GM23248 (cell line): ENCODE results near the gene SS18L1. TPM values are rescaled to one million over a fixed set of nuclear protein-coding genes. Genes with fewer than 3 reads are reported as not detected.

Source experiments
- DNase-seq: peaks from one replicate; pipeline ENCODE4 v3.0.0-alpha.2; 2015
- H2AFZ ChIP-seq: fragments of 200-600 bp; sonication (generic); 2 replicates; pipeline ENCODE4 v1.6.1; 2016; ENCODE audit warnings: antibody characterized with exemption
- H3F3A ChIP-seq: fragments of 200-600 bp; sonication (generic); 2 replicates; pipeline ENCODE4 v1.6.1; 2016; ENCODE audit warnings: mild to moderate bottlenecking, antibody characterized with exemption, mixed run types; ENCODE audit not compliant: insufficient read depth
- H3K27ac ChIP-seq: fragments of 200-600 bp; sonication (generic); 2 replicates; pipeline ENCODE4 v1.5.1; 2016; ENCODE audit warnings: mild to moderate bottlenecking
- H3K27me3 ChIP-seq: fragments of 200-600 bp; sonication (generic); replicated peaks from 2 replicates; pipeline ENCODE4 v1.6.1; 2016; ENCODE audit warnings: mild to moderate bottlenecking; ENCODE audit not compliant: insufficient read depth
- H3K36me3 ChIP-seq: fragments of 200-600 bp; sonication (generic); 2 replicates; pipeline ENCODE4 v1.6.1; 2016; ENCODE audit warnings: low read depth, mild to moderate bottlenecking
- H3K4me1 ChIP-seq: fragments of 200-600 bp; sonication (generic); 2 replicates; pipeline ENCODE4 v1.6.1; 2016; ENCODE audit warnings: mild to moderate bottlenecking; ENCODE audit not compliant: insufficient read depth
- H3K4me2 ChIP-seq: fragments of 200-600 bp; sonication (generic); one replicate; pipeline ENCODE4 v1.6.1; 2016; ENCODE audit warnings: mild to moderate bottlenecking; ENCODE audit not compliant: unreplicated experiment
- H3K4me3 ChIP-seq: fragments of 200-600 bp; sonication (generic); 2 replicates; pipeline ENCODE4 v1.5.1; 2016; ENCODE audit warnings: mild to moderate bottlenecking
- H3K79me2 ChIP-seq: fragments of 200-600 bp; sonication (generic); 2 replicates; pipeline ENCODE4 v1.6.1; 2016; ENCODE audit warnings: mild to moderate bottlenecking; ENCODE audit not compliant: insufficient read depth
- H3K9ac ChIP-seq: fragments of 200-600 bp; sonication (generic); 2 replicates; pipeline ENCODE4 v1.6.1; 2016; ENCODE audit warnings: mild to moderate bottlenecking
- H3K9me2 ChIP-seq: fragments of 200-600 bp; sonication (generic); 2 replicates; pipeline ENCODE4 v1.6.1; 2016; ENCODE audit warnings: mixed run types, mild to moderate bottlenecking, moderate library complexity; ENCODE audit not compliant: insufficient read depth
- H3K9me3 ChIP-seq: fragments of 200-600 bp; sonication (generic); one replicate; pipeline ENCODE4 v1.6.1; 2017; ENCODE audit warnings: low read depth
- H4K20me1 ChIP-seq: fragments of 200-600 bp; sonication (generic); 2 replicates; pipeline ENCODE4 v1.6.0; 2016; ENCODE audit not compliant: insufficient read depth
- EZH2 ChIP-seq: fragments of 200-600 bp; sonication (generic); IDR thresholded peaks from 2 replicates; pipeline ENCODE4 v1.6.1; 2018; ENCODE audit warnings: antibody characterized with exemption, mild to moderate bottlenecking; ENCODE audit not compliant: insufficient read depth, poor library complexity, severe bottlenecking
- EZH2phosphoT487 ChIP-seq: fragments of 200-600 bp; sonication (generic); IDR thresholded peaks from 2 replicates; pipeline ENCODE4 v1.6.1; 2018; ENCODE audit warnings: antibody characterized with exemption, moderate library complexity, mild to moderate bottlenecking, low read depth; ENCODE audit not compliant: insufficient read depth
- WGBS, 2 experiments: methylation state at CpG; one replicate each; pipeline ENCODE4 v1.1.6; 2015 to 2017; ENCODE audit warnings: low lambda C conversion rate in 2 of 2, low coverage in 1 of 2; ENCODE audit errors: missing lambda C conversion rate in 2 of 2; 5-methylcytosine and 5-hydroxymethylcytosine counted together
- in situ Hi-C: fragments of 300-500 bp; cut with MboI; formaldehyde crosslinking; loops from 2 replicates; pipeline ENCODE4 v1.15.0; 2020
- polyA plus RNA-seq: library from polyadenylated mRNA; unstranded; fragments of >200 nt; fragmentation: Nextera tagmentation; extraction: Ambion mirVana; gene quantifications from 2 replicates; pipeline ENCODE4 v1.2.1, GENCODE V29; 2016
- total RNA-seq: library from RNA; depleted of rRNA; stranded (reverse); fragments of >200 nt; shearing (Covaris generic); gene quantifications from 2 replicates; pipeline ENCODE4 v1.2.3, GENCODE V29; 2014

The SS18L1 gene
- total and polyA plus RNA-seq, 2 experiments from 2014 or later, result 2.3 to 8.8 TPM

DNA sequence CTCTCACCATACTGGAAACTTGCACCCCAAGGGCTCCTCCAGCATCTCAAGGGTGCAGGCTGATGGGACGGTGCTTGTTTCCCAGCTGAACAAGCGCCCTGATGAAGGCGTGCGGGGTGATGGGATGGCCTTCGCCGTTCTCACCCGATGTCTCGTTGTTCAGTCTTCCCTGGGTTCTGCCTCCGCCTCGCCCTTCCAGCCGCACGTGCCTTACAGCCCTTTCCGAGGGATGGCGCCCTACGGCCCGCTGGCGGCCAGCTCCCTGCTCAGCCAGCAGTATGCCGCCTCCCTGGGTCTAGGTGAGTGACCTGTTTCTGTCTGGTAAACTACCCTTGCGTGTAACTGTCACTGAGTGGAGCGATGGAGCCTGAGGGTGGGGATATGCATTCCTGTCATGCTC, 17.4 kb upstream of the SS18L1 start:
- H4K20me1 ChIP-seq, result peaks cover 12% of the 10 kb centered on the region; the same call in 1 of the 2 replicates
- H3K4me3 ChIP-seq, result no peak overlapping the region
- TF ChIP-seq EZH2, result no peak
- TF ChIP-seq EZH2phosphoT487, result no peak
- peaks cover 41% of the 10 kb centered on the region for H3K79me2 ChIP-seq
- H3K4me1 ChIP-seq, result peaks cover 11% of the 10 kb centered on the region
- no peak overlapping the region for H3K9ac ChIP-seq
- no peak overlapping the region for H3K27ac ChIP-seq
- H3K4me2 ChIP-seq, result no peak overlapping the region
- H3K9me2 ChIP-seq, result no peaks in the 10 kb centered on the region
- H3F3A ChIP-seq, result 0 out of 2 replicates have a peak, but pooled peaks cover 7% of the 10 kb centered on the region
- in situ Hi-C loops, result no loop called here
- 95% methylated on average over 20 of the region's 20 CpGs for WGBS, 2 experiments
- no peaks in the 10 kb centered on the region for H3K27me3 ChIP-seq
- peaks cover 34% of the 10 kb centered on the region; the same call in 1 of the 2 replicates for H3K36me3 ChIP-seq
- H3K9me3 ChIP-seq, result no peaks in the 10 kb centered on the region
- H2AFZ ChIP-seq, result no peak overlapping the region
- no peak for DNase-seq

DNA sequence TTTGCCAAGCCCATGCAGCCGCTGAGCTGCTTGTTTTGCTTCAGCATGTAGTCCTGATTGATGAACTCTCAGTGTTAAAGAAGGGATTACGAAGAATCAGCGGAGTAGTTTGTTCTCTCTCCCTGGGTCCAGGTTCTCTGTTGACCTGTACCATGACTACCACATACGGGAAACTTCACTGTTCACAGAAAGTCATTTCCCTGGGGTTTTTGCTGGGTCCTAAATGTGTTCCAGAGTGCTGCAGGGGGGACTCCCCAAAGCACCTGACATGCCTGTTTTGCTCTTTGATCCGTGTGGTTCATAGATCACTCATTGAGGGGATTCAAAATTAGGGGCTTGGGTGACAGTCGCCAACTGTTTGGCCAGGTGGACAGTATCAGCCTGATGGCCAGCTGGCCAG, 15.8 kb upstream of the SS18L1 start:
- in situ Hi-C loops, result no loop called here
- WGBS, 2 experiments, result 93 to 94% methylated on average over 6 of the region's 6 CpGs
- no peak overlapping the region for H3K4me3 ChIP-seq
- H3K27ac ChIP-seq, result no peak overlapping the region
- DNase-seq, result no peak
- no peaks in the 10 kb centered on the region for H3K9me3 ChIP-seq
- peaks cover 11% of the 10 kb centered on the region for H3K4me1 ChIP-seq
- TF ChIP-seq EZH2phosphoT487 (no peak), EZH2 (no peak)
- H3K4me2 ChIP-seq, result no peak overlapping the region
- peaks cover 12% of the 10 kb centered on the region; the same call in 1 of the 2 replicates for H4K20me1 ChIP-seq
- H3F3A ChIP-seq, result peaks cover 7% of the 10 kb centered on the region; the same call in 1 of the 2 replicates
- no peaks in the 10 kb centered on the region for H3K27me3 ChIP-seq
- no peak overlapping the region for H2AFZ ChIP-seq
- H3K9me2 ChIP-seq, result no peaks in the 10 kb centered on the region
- no peak overlapping the region for H3K9ac ChIP-seq
- peaks cover 51% of the 10 kb centered on the region for H3K79me2 ChIP-seq
- H3K36me3 ChIP-seq, result peaks cover 34% of the 10 kb centered on the region; the same call in 1 of the 2 replicates

DNA sequence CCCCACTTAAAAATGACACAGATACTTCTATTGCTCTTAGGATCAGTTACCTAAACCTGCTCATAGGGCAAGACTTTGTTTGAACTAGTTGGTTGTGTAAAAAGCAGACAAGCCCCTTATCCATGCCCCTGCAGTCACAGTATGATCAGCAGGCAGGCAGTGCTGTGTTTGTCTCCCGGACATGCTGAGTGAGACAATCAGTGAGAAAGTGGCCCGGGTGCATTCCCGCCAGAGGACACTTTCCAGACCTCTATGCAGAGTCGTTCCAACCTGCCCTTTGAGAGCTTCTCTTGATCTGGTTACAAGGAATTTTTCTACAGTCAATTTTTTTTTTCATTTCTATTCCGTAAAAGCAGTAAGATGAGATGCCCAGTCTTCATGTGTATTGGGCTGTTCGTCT, 15.1 kb upstream of the SS18L1 start:
- Histone ChIP-seq H3K36me3 (peaks cover 34% of the 10 kb centered on the region; the same call in 1 of the 2 replicates), H3K27ac (no peak overlapping the region), H3K9me3 (no peaks in the 10 kb centered on the region), H3K79me2 (peaks cover 44% of the 10 kb centered on the region), H3K4me2 (no peak overlapping the region), H4K20me1 (peaks cover 10% of the 10 kb centered on the region; the same call in 1 of the 2 replicates), H2AFZ (no peak overlapping the region), H3K9ac (no peak overlapping the region), H3F3A (peaks cover 7% of the 10 kb centered on the region; the same call in 1 of the 2 replicates), H3K4me1 (peaks cover 8% of the 10 kb centered on the region), H3K9me2 (no peaks in the 10 kb centered on the region), H3K4me3 (no peak overlapping the region), H3K27me3 (no peaks in the 10 kb centered on the region)
- in situ Hi-C loops, result no loop called here
- no peak for TF ChIP-seq EZH2phosphoT487
- TF ChIP-seq EZH2, result no peak
- DNase-seq, result no peak
- 80 to 85% methylated on average over 6 of the region's 6 CpGs for WGBS, 2 experiments

DNA sequence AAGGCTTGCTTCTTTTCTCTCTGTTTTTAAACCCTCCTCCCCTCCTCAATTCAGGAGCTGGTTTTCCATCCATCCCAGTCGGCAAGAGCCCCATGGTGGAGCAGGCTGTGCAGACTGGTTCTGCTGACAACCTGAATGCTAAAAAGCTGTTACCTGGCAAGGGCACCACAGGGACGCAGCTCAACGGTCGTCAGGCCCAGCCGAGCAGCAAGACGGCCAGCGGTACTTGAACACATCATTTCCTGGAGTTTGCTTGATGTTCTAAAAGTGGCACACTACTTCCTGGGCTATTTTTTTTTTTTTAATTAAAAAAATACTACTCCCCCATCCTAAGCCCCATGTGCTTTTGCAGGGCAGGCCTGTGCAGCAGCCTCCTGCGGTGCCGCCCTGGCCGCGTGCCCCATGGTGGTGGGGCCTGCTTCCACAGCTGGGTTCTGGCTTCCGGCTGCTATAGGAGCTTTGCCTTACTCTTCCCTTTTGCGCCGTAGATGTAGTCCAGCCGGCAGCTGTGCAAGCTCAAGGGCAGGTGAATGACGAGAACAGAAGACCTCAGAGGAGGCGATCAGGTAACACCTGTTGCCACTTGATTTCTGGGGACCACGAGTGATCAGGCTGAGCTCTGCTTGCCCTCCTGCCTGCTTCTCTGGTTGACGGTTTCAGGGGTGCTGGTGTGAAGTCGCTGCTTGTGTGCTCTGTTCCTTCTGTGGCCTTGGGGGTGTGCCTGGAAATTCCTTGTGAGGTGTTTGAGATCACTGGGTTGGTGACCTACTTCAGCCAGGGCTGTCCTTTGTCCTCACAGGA, 13.6 kb upstream of the SS18L1 start:
- 83 to 85% methylated on average over 20 of the region's 20 CpGs for WGBS, 2 experiments

More for the DNA sequence above, 13.6 kb upstream of the SS18L1 start:
- Histone ChIP-seq H3K9ac (no peak overlapping the region), H3K36me3 (peaks cover 37% of the 10 kb centered on the region; the same call in 1 of the 2 replicates), H3F3A (peaks cover 9% of the 10 kb centered on the region), H3K79me2 (peaks cover 30% of the 10 kb centered on the region), H3K27me3 (no peaks in the 10 kb centered on the region), H3K9me2 (no peaks in the 10 kb centered on the region), H4K20me1 (no peaks in the 10 kb centered on the region), H3K4me1 (no peaks in the 10 kb centered on the region), H3K4me2 (no peak overlapping the region), H3K4me3 (no peak overlapping the region), H3K27ac (no peak overlapping the region), H2AFZ (no peak overlapping the region), H3K9me3 (no peaks in the 10 kb centered on the region)
- DNase-seq, result no peak
- in situ Hi-C loops, result loop anchor here (10.0 kb wide), 1 partner anchor 105 kb away; no protein-coding TSS in a partner anchor
- TF ChIP-seq EZH2 (no peak), EZH2phosphoT487 (no peak)
